H1 (cell line): ENCODE measurements around the gene B3GAT2. TPM values are rescaled to one million over a fixed set of nuclear protein-coding genes. Genes with fewer than 3 reads are reported as not detected.

Experiments
- CTCF ChIA-PET: fragments of 300-600 bp; sonication (Branson Sonifier 250); formaldehyde crosslinking; loops from one replicate; lab custom pipeline; 2021; ENCODE audit not compliant: partially characterized antibody; lab: Charles Lee
- POLR2A ChIA-PET: fragments of 300-600 bp; sonication (Branson Sonifier 250); formaldehyde crosslinking; loops from one replicate; lab custom pipeline; 2021; ENCODE audit warnings: inconsistent platforms; ENCODE audit not compliant: partially characterized antibody; lab: Charles Lee
- DNase-seq, 2 experiments: peaks; one replicate each; pipeline versions ENCODE4 v3.0.0 to v3.0.0-alpha.2; 2010 to 2022; ENCODE audit warnings: low spot score in 2 of 2, low read depth in 1 of 2, mixed read lengths in 1 of 2
- FAIRE-seq: peaks from 2 replicates; lab custom pipeline; 2011; peaks lifted over from hg19 to GRCh38; lab: Jason Lieb, UNC
- H2AFZ ChIP-seq: 2 replicates; pipeline ENCODE4 v1.8.1; 2012; ENCODE audit warnings: low read length, inconsistent platforms
- H2AK5ac ChIP-seq: 2 replicates; pipeline ENCODE4 v1.6.1; 2013; ENCODE audit warnings: low read depth, low read length
- H2BK120ac ChIP-seq: replicated peaks from 2 replicates; pipeline ENCODE3; 2013; ENCODE audit warnings: low read depth, low read length, inconsistent platforms
- H2BK12ac ChIP-seq: 2 replicates; pipeline ENCODE4 v1.6.1; 2013; ENCODE audit warnings: low read depth, low read length
- H2BK15ac ChIP-seq: 2 replicates; pipeline ENCODE4 v1.6.1; 2013; ENCODE audit warnings: low read length
- H2BK20ac ChIP-seq: 2 replicates; pipeline ENCODE4 v1.6.1; 2013; ENCODE audit warnings: low read length
- H2BK5ac ChIP-seq: 2 replicates; pipeline ENCODE4 v1.6.1; 2013; ENCODE audit warnings: low read depth, low read length
- H3K14ac ChIP-seq: 2 replicates; pipeline ENCODE4 v1.6.1; 2013; ENCODE audit warnings: inconsistent platforms; ENCODE audit not compliant: insufficient read length
- H3K18ac ChIP-seq: 2 replicates; pipeline ENCODE4 v1.6.1; 2013; ENCODE audit warnings: low read length; ENCODE audit errors: extremely low read depth
- H3K23ac ChIP-seq: 2 replicates; pipeline ENCODE4 v1.6.1; 2013; ENCODE audit warnings: inconsistent platforms; ENCODE audit not compliant: insufficient read length
- H3K23me2 ChIP-seq: 2 replicates; pipeline ENCODE4 v1.6.1; 2013; ENCODE audit warnings: low read depth, low read length
- H3K27ac ChIP-seq: 2 replicates; pipeline ENCODE4 v1.6.1; 2011; ENCODE audit warnings: low read depth, low read length, inconsistent platforms
- H3K27me3 ChIP-seq, 4 experiments: replicated peaks in 1 of 4; 1 replicate in 1 of 4; 2 replicates in 3 of 4; pipeline versions ENCODE4 v1.6.1 to v1.8.1; 2011 to 2013; ENCODE audit warnings: low read length in 3 of 4, mild to moderate bottlenecking in 3 of 4, inconsistent platforms in 2 of 4, mixed read lengths in 2 of 4, moderate library complexity in 1 of 4; ENCODE audit not compliant: control insufficient read depth in 3 of 4, insufficient read depth in 3 of 4; ENCODE audit errors: extremely low read depth in 1 of 4
- H3K36me3 ChIP-seq, 4 experiments: 2 replicates each; pipeline versions ENCODE4 v1.6.1 to v1.8.1; 2011 to 2013; ENCODE audit warnings: mild to moderate bottlenecking in 4 of 4, low read length in 3 of 4, moderate library complexity in 2 of 4, control low read depth in 1 of 4, inconsistent platforms in 1 of 4; ENCODE audit not compliant: insufficient read depth in 4 of 4, control insufficient read depth in 2 of 4
- H3K4ac ChIP-seq: replicated peaks from 2 replicates; pipeline ENCODE3; 2013; ENCODE audit warnings: low read length, low read depth, mixed read lengths, inconsistent platforms; ENCODE audit not compliant: insufficient read length
- H3K4me1 ChIP-seq, 4 experiments: replicated peaks in 1 of 4; 1 replicate in 1 of 4; 2 replicates in 3 of 4; pipeline versions ENCODE4 v1.6.1 to v1.8.1; 2011 to 2013; ENCODE audit warnings: low read length in 3 of 4, inconsistent platforms in 2 of 4, mixed read lengths in 1 of 4; ENCODE audit not compliant: insufficient read depth in 4 of 4, control insufficient read depth in 3 of 4
- H3K4me2 ChIP-seq, 2 experiments: 2 replicates each; pipeline versions ENCODE4 v1.6.1 to v1.8.1; 2011 to 2013; ENCODE audit warnings: low read depth in 2 of 2, low read length in 2 of 2, control low read depth in 1 of 2, inconsistent platforms in 1 of 2, mild to moderate bottlenecking in 1 of 2; ENCODE audit not compliant: insufficient read depth in 1 of 2
- H3K4me3 ChIP-seq, 4 experiments: fragments of 200-600, 300-600 bp in 1 of 4; sonication (generic), shearing (Covaris generic), sonication (Bioruptor Twin) in 1 of 4; 2 replicates each; pipeline versions ENCODE4 v1.5.1 to v1.8.1; 2011 to 2016; ENCODE audit warnings: low read length in 4 of 4, low read depth in 3 of 4, control low read depth in 2 of 4, inconsistent platforms in 2 of 4, mild to moderate bottlenecking in 2 of 4, mixed read lengths in 1 of 4, moderate library complexity in 1 of 4; ENCODE audit not compliant: insufficient read depth in 2 of 4; ENCODE audit errors: extremely low read depth in 1 of 4
- H3K56ac ChIP-seq: replicated peaks from 2 replicates; pipeline ENCODE3; 2013; ENCODE audit warnings: low read depth, mild to moderate bottlenecking, mixed read lengths, low read length, inconsistent platforms; ENCODE audit not compliant: insufficient read length
- H3K79me1 ChIP-seq: 2 replicates; pipeline ENCODE4 v1.6.1; 2013; ENCODE audit warnings: low read depth, low read length, control low read depth
- H3K79me2 ChIP-seq, 2 experiments: 2 replicates each; pipeline versions ENCODE4 v1.6.1 to v1.8.1; 2012 to 2013; ENCODE audit warnings: low read length in 2 of 2, mild to moderate bottlenecking in 2 of 2, inconsistent platforms in 1 of 2; ENCODE audit not compliant: insufficient read depth in 2 of 2, control insufficient read depth in 1 of 2
- H3K9ac ChIP-seq, 4 experiments: replicated peaks in 1 of 4; 1 replicate in 1 of 4; 2 replicates in 3 of 4; pipeline versions ENCODE4 v1.6.1 to v1.8.1; 2011 to 2013; ENCODE audit warnings: low read depth in 3 of 4, low read length in 3 of 4, control low read depth in 2 of 4, mild to moderate bottlenecking in 2 of 4, moderate library complexity in 2 of 4, inconsistent platforms in 1 of 4; ENCODE audit errors: extremely low read depth in 1 of 4
- H3K9me3 ChIP-seq, 2 experiments: 2 replicates each; pipeline versions ENCODE4 v1.6.1 to v1.8.1; 2012 to 2013; ENCODE audit warnings: mild to moderate bottlenecking in 2 of 2, moderate library complexity in 2 of 2, control low read depth in 1 of 2, inconsistent platforms in 1 of 2, low read depth in 1 of 2, low read length in 1 of 2, mixed read lengths in 1 of 2; ENCODE audit not compliant: insufficient read depth in 2 of 2
- H4K20me1 ChIP-seq, 2 experiments: replicated peaks in 1 of 2; 2 replicates each; pipeline versions ENCODE3 to v1.8.1; 2011 to 2013; ENCODE audit warnings: inconsistent platforms in 2 of 2, low read length in 2 of 2, mild to moderate bottlenecking in 1 of 2; ENCODE audit not compliant: insufficient read depth in 2 of 2, control insufficient read depth in 1 of 2
- H4K5ac ChIP-seq: 2 replicates; pipeline ENCODE4 v1.6.1; 2013; ENCODE audit warnings: low read length, low read depth, mixed read lengths, inconsistent platforms; ENCODE audit not compliant: insufficient read length
- H4K8ac ChIP-seq: 2 replicates; pipeline ENCODE4 v1.8.0; 2013; ENCODE audit warnings: mild to moderate bottlenecking, moderate library complexity, low read length, inconsistent platforms; ENCODE audit not compliant: insufficient read depth; ENCODE audit errors: extremely low read depth
- H4K91ac ChIP-seq: replicated peaks from 2 replicates; pipeline ENCODE3; 2013; ENCODE audit warnings: low read length, mixed read lengths, inconsistent platforms; ENCODE audit not compliant: insufficient read length
- BCL11A ChIP-seq, 2 experiments: IDR thresholded peaks; one replicate each; pipeline ENCODE4 v1.6.1; 2011; ENCODE audit warnings: low read depth in 2 of 2, low read length in 2 of 2, mild to moderate bottlenecking in 2 of 2
- BRCA1 ChIP-seq: IDR thresholded peaks from 2 replicates; pipeline ENCODE4 v1.6.1; 2012; ENCODE audit warnings: low read depth, low read length, improper control_type of control experiment
- CTBP2 ChIP-seq: IDR thresholded peaks from 2 replicates; pipeline ENCODE4 v1.7.0; 2011; ENCODE audit warnings: borderline replicate concordance, mild to moderate bottlenecking, moderate library complexity, mixed read lengths, low read length; ENCODE audit not compliant: insufficient read depth, insufficient read length
- GTF2F1 ChIP-seq: IDR thresholded peaks from 2 replicates; pipeline ENCODE4 v1.6.1; 2012; ENCODE audit warnings: low read depth, low read length, improper control_type of control experiment, borderline replicate concordance
- KDM1A ChIP-seq: fragments of 200-600, 300-600 bp; sonication (generic); IDR thresholded peaks from 2 replicates; pipeline ENCODE4 v1.7.1; 2016; ENCODE audit warnings: mild to moderate bottlenecking, low read length, borderline replicate concordance
- MAX ChIP-seq: IDR thresholded peaks from 2 replicates; pipeline ENCODE4 v1.6.1; 2012; ENCODE audit warnings: inconsistent platforms
- POLR2AphosphoS5 ChIP-seq: IDR thresholded peaks from 2 replicates; pipeline ENCODE4 v1.6.1; 2011; ENCODE audit warnings: low read depth, low read length
- RAD21 ChIP-seq, 2 experiments: IDR thresholded peaks in 1 of 2; conservative IDR thresholded peaks in 1 of 2; 2 replicates each; pipeline ENCODE4 v1.6.1; 2011; ENCODE audit warnings: low read depth in 2 of 2, low read length in 2 of 2, improper control_type of control experiment in 1 of 2, inconsistent platforms in 1 of 2, mild to moderate bottlenecking in 1 of 2, moderate library complexity in 1 of 2
- ZNF274 ChIP-seq: IDR thresholded peaks from 2 replicates; pipeline ENCODE4 v1.7.0; 2012; ENCODE audit warnings: low read length, borderline replicate concordance; ENCODE audit errors: extremely low read depth
- WGBS, 2 experiments: shearing (Covaris generic) in 1 of 2; methylation state at CpG; one replicate each; pipeline versions ENCODE4 v1.1.6 to v1.1.7; 2013 to 2015; ENCODE audit warnings: low lambda C conversion rate in 2 of 2, mixed read lengths in 2 of 2, inconsistent platforms in 1 of 2, low coverage in 1 of 2, missing lambda C conversion rate in 1 of 2; ENCODE audit not compliant: insufficient replicate concordance in 2 of 2, insufficient coverage in 1 of 2, insufficient read length in 1 of 2; ENCODE audit errors: extremely low coverage in 1 of 2, missing lambda C conversion rate in 1 of 2; 5-methylcytosine and 5-hydroxymethylcytosine counted together
- polyA plus RNA-seq, 7 experiments: library from polyadenylated mRNA; depleted of rRNA in 3 of 7; stranded (reverse) in 5 of 7; unstranded in 2 of 7; fragments of >200 nt in 5 of 7; fragments of 200-250 nt in 2 of 7; gene quantifications; 1 replicate in 5 of 7; 2 replicates in 1 of 7; 4 replicates in 1 of 7; pipeline versions ENCODE4 v1.2.1 to v1.2.3, GENCODE V29; 2011 to 2013; ENCODE audit warnings: missing spikeins in 2 of 7, mixed read lengths in 2 of 7
- total RNA-seq: library from RNA; stranded (reverse); fragmentation: NEBNext Ultra II Directional; extraction: Animal tissue kit (Norgen Biotek cat#: 25700); gene quantifications from 2 replicates; pipeline ENCODE4 v1.2.1, GENCODE V29; 2021

The B3GAT2 gene
- total and polyA plus RNA-seq, 2 of the 8 experiments (the other 6 are each of a cell fraction or from before 2014, with no cell fraction given), result 0.83 to 1.9 TPM

GRCh38 chr6:70813885-70814284 lies 143.0 kb downstream of the B3GAT2 start:
- H3K36me3 ChIP-seq, result no peaks in the 10 kb centered on the region
- POLR2A ChIA-PET, result no interaction called here
- FAIRE-seq, result no peak
- TF ChIP-seq CTBP2 (no peak), BCL11A (IDR thresholded peaks at IDR 0.05; ENCODE audit: low read depth in 2 of 2, low read length in 2 of 2) (no peak), GTF2F1 (no peak), ZNF274 (no peak), BRCA1 (no peak), POLR2AphosphoS5 (no peak), KDM1A (no peak), RAD21 (IDR thresholded peaks at IDR 0.05 in 1 of 2, conservative IDR thresholded peaks at IDR 0.05 in 1 of 2; ENCODE audit: low read depth in 2 of 2, low read length in 2 of 2) (no peak), MAX (no peak)

More at GRCh38 chr6:70813885-70814284, 143.0 kb downstream of the B3GAT2 start:
- DNase-seq, result no peak
- Histone ChIP-seq H2AFZ (no peak overlapping the region), H2BK20ac (no peak overlapping the region), H3K9ac (no peak overlapping the region), H4K5ac (no peak overlapping the region), H3K27me3 (no peaks in the 10 kb centered on the region), H3K79me2 (no peaks in the 10 kb centered on the region), H3K4ac (no peak overlapping the region), H3K56ac (no peak overlapping the region), H3K14ac (no peak overlapping the region), H3K9me3 (no peaks in the 10 kb centered on the region), H4K91ac (no peak overlapping the region), H4K20me1 (no peaks in the 10 kb centered on the region), H2AK5ac (no peak overlapping the region), H2BK120ac (no peak overlapping the region), H3K23ac (no peak overlapping the region), H3K18ac (no peak overlapping the region), H2BK12ac (no peak overlapping the region), H3K4me1 (no peaks in the 10 kb centered on the region), H3K4me3 (no peak overlapping the region), H3K23me2 (no peaks in the 10 kb centered on the region), H2BK15ac (no peak overlapping the region), H3K79me1 (no peaks in the 10 kb centered on the region), H3K4me2 (no peak overlapping the region), H3K27ac (no peak overlapping the region), H4K8ac (no peak overlapping the region), H2BK5ac (no peak overlapping the region)
- CTCF ChIA-PET, result no interaction called here
- whole genome bisulfite sequencing, 2 experiments, result 77% methylated on average over 3 of the region's 3 CpGs; no CpG with 5 or more reads in 1 of the 2 experiments
